Neural cell (in vitro differentiated cells): ENCODE data around the gene MTHFD1L. TPM values are rescaled to one million over a fixed set of nuclear protein-coding genes. Genes with fewer than 3 reads are reported as not detected.

Source experiments
- H2AFZ ChIP-seq: fragments of 200-600, 300-800 bp; sonication (generic), shearing (Covaris generic); 2 replicates; pipeline ENCODE4 v1.6.0; 2014; ENCODE audit warnings: low read depth, mild to moderate bottlenecking, antibody characterized with exemption, low read length, moderate library complexity
- H3F3A ChIP-seq: fragments of 200-600 bp; shearing (Covaris generic); 2 replicates; pipeline ENCODE4 v1.6.1; 2016; ENCODE audit warnings: mild to moderate bottlenecking, moderate library complexity, mixed read lengths, antibody characterized with exemption, low read length; ENCODE audit not compliant: insufficient read depth, poor library complexity, severe bottlenecking
- H3K27ac ChIP-seq: fragments of 200-600, 300-800 bp; sonication (generic), shearing (Covaris generic); 2 replicates; pipeline ENCODE4 v1.5.1; 2014; ENCODE audit warnings: mild to moderate bottlenecking, low read length, moderate library complexity
- H3K27me3 ChIP-seq: fragments of 300-800, 200-600 bp; sonication (generic), shearing (Covaris generic); 2 replicates; pipeline ENCODE4 v1.6.0; 2014; ENCODE audit warnings: mild to moderate bottlenecking, low read depth, low read length, moderate library complexity; ENCODE audit not compliant: insufficient read depth
- H3K36me3 ChIP-seq: fragments of 300-800, 200-600 bp; sonication (generic), shearing (Covaris generic); 2 replicates; pipeline ENCODE4 v1.5.1; 2014; ENCODE audit warnings: mild to moderate bottlenecking, antibody characterized with exemption, low read length, moderate library complexity; ENCODE audit not compliant: insufficient read depth
- H3K4me2 ChIP-seq: fragments of 300-800, 200-600 bp; sonication (generic), shearing (Covaris generic); 2 replicates; pipeline ENCODE4 v1.6.0; 2014; ENCODE audit warnings: mild to moderate bottlenecking, low read length
- H3K4me3 ChIP-seq: fragments of 300-800, 200-600 bp; sonication (generic), shearing (Covaris generic); 2 replicates; pipeline ENCODE4 v1.5.1; 2014; ENCODE audit warnings: mild to moderate bottlenecking, low read length, moderate library complexity
- H3K79me2 ChIP-seq: fragments of 200-600 bp; shearing (Covaris generic); replicated peaks from 2 replicates; pipeline ENCODE4 v1.6.0; 2014; ENCODE audit warnings: mild to moderate bottlenecking, low read length, moderate library complexity; ENCODE audit not compliant: insufficient read depth
- H3K9ac ChIP-seq: fragments of 300-800, 200-600 bp; sonication (generic), shearing (Covaris generic); 2 replicates; pipeline ENCODE4 v1.6.1; 2016; ENCODE audit warnings: mild to moderate bottlenecking, low read length, mixed read lengths
- H3K9me2 ChIP-seq: fragments of 200-600 bp; shearing (Covaris generic); 2 replicates; pipeline ENCODE4 v1.6.1; 2016; ENCODE audit warnings: mild to moderate bottlenecking, low read length, mixed read lengths; ENCODE audit not compliant: insufficient read depth
- H3K9me3 ChIP-seq: fragments of 200-600, 300-800 bp; sonication (generic), shearing (Covaris generic); 2 replicates; pipeline ENCODE4 v1.6.1; 2016; ENCODE audit warnings: mild to moderate bottlenecking, mixed run types, low read length, moderate library complexity, mixed read lengths
- H4K20me1 ChIP-seq: fragments of 200-600 bp; shearing (Covaris generic); 2 replicates; pipeline ENCODE4 v1.6.1; 2016; ENCODE audit warnings: mild to moderate bottlenecking, mixed run types; ENCODE audit not compliant: insufficient read depth
- CTCF ChIP-seq: fragments of 450-650 bp; IDR thresholded peaks from 2 replicates; pipeline ENCODE4 v1.5.1; 2014; ENCODE audit warnings: antibody characterized with exemption, mild to moderate bottlenecking, moderate library complexity; ENCODE audit not compliant: poor library complexity, severe bottlenecking
- EP300 ChIP-seq: fragments of 450-650 bp; conservative IDR thresholded peaks from 2 replicates; pipeline ENCODE4 v1.6.1; 2014; ENCODE audit warnings: antibody characterized with exemption, mild to moderate bottlenecking, moderate library complexity; ENCODE audit not compliant: poor library complexity, severe bottlenecking
- EZH2 ChIP-seq: fragments of 200-600, 300-800 bp; shearing (Covaris generic), sonication (generic); IDR thresholded peaks from 2 replicates; pipeline ENCODE4 v1.6.1; 2014; ENCODE audit warnings: antibody characterized with exemption, low read length, borderline replicate concordance, mild to moderate bottlenecking; ENCODE audit not compliant: insufficient read depth, poor library complexity, severe bottlenecking
- MXI1 ChIP-seq: fragments of 450-650 bp; conservative IDR thresholded peaks from 2 replicates; pipeline ENCODE4 v1.6.1; 2014; ENCODE audit warnings: antibody characterized with exemption, mild to moderate bottlenecking; ENCODE audit not compliant: poor library complexity, severe bottlenecking
- POLR2AphosphoS5 ChIP-seq: IDR thresholded peaks from 2 replicates; pipeline ENCODE4 v1.6.1; 2012
- RAD21 ChIP-seq: fragments of 450-650 bp; conservative IDR thresholded peaks from 2 replicates; pipeline ENCODE4 v1.6.1; 2014; ENCODE audit warnings: antibody characterized with exemption, mild to moderate bottlenecking, moderate library complexity
- REST ChIP-seq: IDR thresholded peaks from 2 replicates; pipeline ENCODE4 v1.6.1; 2012; ENCODE audit warnings: borderline replicate concordance
- SMC3 ChIP-seq: fragments of 450-650 bp; conservative IDR thresholded peaks from 2 replicates; pipeline ENCODE4 v1.6.1; 2014; ENCODE audit warnings: antibody characterized with exemption, mild to moderate bottlenecking, moderate library complexity; ENCODE audit not compliant: poor library complexity
- TAF1 ChIP-seq: IDR thresholded peaks from 2 replicates; pipeline ENCODE4 v1.6.1; 2012; ENCODE audit warnings: low read depth
- polyA plus RNA-seq: library from polyadenylated mRNA; depleted of rRNA; stranded (reverse); fragments of >200 nt; gene quantifications from 2 replicates; pipeline ENCODE4 v1.2.3, GENCODE V29; 2014

Gene MTHFD1L
- polyA plus RNA-seq, 1 donor from 2014 or later = 6.3 TPM

GRCh38 chr6:151103266-151103665, 237.8 kb downstream of the MTHFD1L start:
- Histone ChIP-seq H3K27me3 (no peaks in the 10 kb centered on the region), H3K9me3 (no peaks in the 10 kb centered on the region), H3K79me2 (no peaks in the 10 kb centered on the region), H3K4me3 (no peak overlapping the region), H3K4me2 (no peak overlapping the region), H3K27ac (no peak overlapping the region), H3K36me3 (no peaks in the 10 kb centered on the region), H4K20me1 (no peaks in the 10 kb centered on the region), H3F3A (no peaks in the 10 kb centered on the region), H2AFZ (no peak overlapping the region), H3K9ac (no peak overlapping the region), H3K9me2 (no peaks in the 10 kb centered on the region)
- TF ChIP-seq TAF1 = no peak
- TF ChIP-seq REST = no peak
- TF ChIP-seq SMC3 = no peak
- TF ChIP-seq RAD21 = no peak
- no peak for TF ChIP-seq EP300
- no peak for TF ChIP-seq MXI1
- no peak for TF ChIP-seq EZH2
- no peak for TF ChIP-seq CTCF
- TF ChIP-seq POLR2AphosphoS5 = no peak

- Histone ChIP-seq H2AFZ (no peak overlapping the region), H3K4me2 (no peak overlapping the region), H3F3A (no peaks in the 10 kb centered on the region), H3K27me3 (no peaks in the 10 kb centered on the region), H3K9me3 (no peaks in the 10 kb centered on the region), H4K20me1 (no peaks in the 10 kb centered on the region), H3K27ac (no peak overlapping the region), H3K9me2 (no peaks in the 10 kb centered on the region), H3K36me3 (no peaks in the 10 kb centered on the region), H3K4me3 (no peak overlapping the region), H3K9ac (no peak overlapping the region), H3K79me2 (no peaks in the 10 kb centered on the region)
- no peak for TF ChIP-seq EZH2
- no peak for TF ChIP-seq REST
- TF ChIP-seq RAD21 = no peak
- TF ChIP-seq POLR2AphosphoS5 = no peak
- TF ChIP-seq SMC3 = no peak
- TF ChIP-seq MXI1 = no peak
- no peak for TF ChIP-seq EP300
- TF ChIP-seq TAF1 = no peak
These were observed 242.5 kb downstream of the MTHFD1L start for GRCh38 chr6:151107897-151108427.
